GM23248 (cell line): ENCODE data around the gene CCDC107. TPM values are rescaled to one million over a fixed set of nuclear protein-coding genes. Genes with fewer than 3 reads are reported as not detected.

Experiments
- DNase-seq: peaks from one replicate; pipeline ENCODE4 v3.0.0-alpha.2; 2015
- H2AFZ ChIP-seq: fragments of 200-600 bp; sonication (generic); 2 replicates; pipeline ENCODE4 v1.6.1; 2016; ENCODE audit warnings: antibody characterized with exemption
- H3F3A ChIP-seq: fragments of 200-600 bp; sonication (generic); 2 replicates; pipeline ENCODE4 v1.6.1; 2016; ENCODE audit warnings: mild to moderate bottlenecking, antibody characterized with exemption, mixed run types; ENCODE audit not compliant: insufficient read depth
- H3K27ac ChIP-seq: fragments of 200-600 bp; sonication (generic); 2 replicates; pipeline ENCODE4 v1.5.1; 2016; ENCODE audit warnings: mild to moderate bottlenecking
- H3K27me3 ChIP-seq: fragments of 200-600 bp; sonication (generic); replicated peaks from 2 replicates; pipeline ENCODE4 v1.6.1; 2016; ENCODE audit warnings: mild to moderate bottlenecking; ENCODE audit not compliant: insufficient read depth
- H3K36me3 ChIP-seq: fragments of 200-600 bp; sonication (generic); 2 replicates; pipeline ENCODE4 v1.6.1; 2016; ENCODE audit warnings: low read depth, mild to moderate bottlenecking
- H3K4me1 ChIP-seq: fragments of 200-600 bp; sonication (generic); 2 replicates; pipeline ENCODE4 v1.6.1; 2016; ENCODE audit warnings: mild to moderate bottlenecking; ENCODE audit not compliant: insufficient read depth
- H3K4me2 ChIP-seq: fragments of 200-600 bp; sonication (generic); one replicate; pipeline ENCODE4 v1.6.1; 2016; ENCODE audit warnings: mild to moderate bottlenecking; ENCODE audit not compliant: unreplicated experiment
- H3K4me3 ChIP-seq: fragments of 200-600 bp; sonication (generic); 2 replicates; pipeline ENCODE4 v1.5.1; 2016; ENCODE audit warnings: mild to moderate bottlenecking
- H3K79me2 ChIP-seq: fragments of 200-600 bp; sonication (generic); 2 replicates; pipeline ENCODE4 v1.6.1; 2016; ENCODE audit warnings: mild to moderate bottlenecking; ENCODE audit not compliant: insufficient read depth
- H3K9ac ChIP-seq: fragments of 200-600 bp; sonication (generic); 2 replicates; pipeline ENCODE4 v1.6.1; 2016; ENCODE audit warnings: mild to moderate bottlenecking
- H3K9me2 ChIP-seq: fragments of 200-600 bp; sonication (generic); 2 replicates; pipeline ENCODE4 v1.6.1; 2016; ENCODE audit warnings: mixed run types, mild to moderate bottlenecking, moderate library complexity; ENCODE audit not compliant: insufficient read depth
- H3K9me3 ChIP-seq: fragments of 200-600 bp; sonication (generic); one replicate; pipeline ENCODE4 v1.6.1; 2017; ENCODE audit warnings: low read depth
- H4K20me1 ChIP-seq: fragments of 200-600 bp; sonication (generic); 2 replicates; pipeline ENCODE4 v1.6.0; 2016; ENCODE audit not compliant: insufficient read depth
- EZH2 ChIP-seq: fragments of 200-600 bp; sonication (generic); IDR thresholded peaks from 2 replicates; pipeline ENCODE4 v1.6.1; 2018; ENCODE audit warnings: antibody characterized with exemption, mild to moderate bottlenecking; ENCODE audit not compliant: insufficient read depth, poor library complexity, severe bottlenecking
- EZH2phosphoT487 ChIP-seq: fragments of 200-600 bp; sonication (generic); IDR thresholded peaks from 2 replicates; pipeline ENCODE4 v1.6.1; 2018; ENCODE audit warnings: antibody characterized with exemption, moderate library complexity, mild to moderate bottlenecking, low read depth; ENCODE audit not compliant: insufficient read depth
- WGBS, 2 experiments: methylation state at CpG; one replicate each; pipeline ENCODE4 v1.1.6; 2015 to 2017; ENCODE audit warnings: low lambda C conversion rate in 2 of 2, low coverage in 1 of 2; ENCODE audit errors: missing lambda C conversion rate in 2 of 2; 5-methylcytosine and 5-hydroxymethylcytosine counted together
- in situ Hi-C: fragments of 300-500 bp; cut with MboI; formaldehyde crosslinking; loops from 2 replicates; pipeline ENCODE4 v1.15.0; 2020
- polyA plus RNA-seq: library from polyadenylated mRNA; unstranded; fragments of >200 nt; fragmentation: Nextera tagmentation; extraction: Ambion mirVana; gene quantifications from 2 replicates; pipeline ENCODE4 v1.2.1, GENCODE V29; 2016
- total RNA-seq: library from RNA; depleted of rRNA; stranded (reverse); fragments of >200 nt; shearing (Covaris generic); gene quantifications from 2 replicates; pipeline ENCODE4 v1.2.3, GENCODE V29; 2014

Gene CCDC107
- total and polyA plus RNA-seq, 2 experiments from 2014 or later, result 28.6 to 52.8 TPM

DNA sequence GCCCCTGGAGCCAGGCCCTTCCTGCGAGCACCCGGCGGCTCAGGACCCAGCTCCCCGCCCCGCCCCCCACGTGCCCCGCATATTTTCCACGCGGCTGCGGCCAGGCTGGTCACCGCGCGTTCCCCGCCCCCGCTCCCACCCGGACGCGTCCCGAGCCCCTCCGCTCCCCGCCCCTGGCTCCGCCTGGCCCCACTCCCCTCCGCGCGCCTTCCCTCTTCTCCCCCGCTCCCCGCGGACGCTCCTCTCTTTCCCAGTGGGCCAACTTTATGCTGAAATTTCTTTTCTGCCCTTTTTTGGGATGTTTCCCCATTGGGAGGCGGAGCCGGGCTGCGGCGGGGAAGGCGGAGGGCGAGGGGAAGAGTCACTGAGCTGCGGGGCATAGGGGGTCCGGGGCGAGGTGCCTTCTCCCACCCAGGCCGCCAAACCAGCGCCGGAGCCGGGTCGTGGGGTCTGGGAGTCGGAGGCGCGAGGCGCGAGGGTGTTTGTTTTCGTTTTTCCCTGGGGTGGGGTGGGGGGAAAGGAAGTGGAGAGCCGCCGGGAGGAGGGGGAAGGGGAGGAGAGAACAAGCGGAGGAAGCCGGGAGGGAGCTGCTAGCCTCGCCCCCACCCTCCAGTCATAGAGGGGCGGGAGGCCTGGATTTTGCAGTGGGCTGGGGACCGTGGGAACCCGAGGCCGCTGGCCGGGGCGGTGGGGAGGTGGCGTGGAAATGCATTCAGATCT is 32.7 kb downstream of the CCDC107 start:
- TF ChIP-seq EZH2phosphoT487, result no peak
- TF ChIP-seq EZH2, result no peak
- Histone ChIP-seq H3K36me3 (peaks cover 19% of the 10 kb centered on the region), H3K27ac (peak overlapping the region; percentile 89), H3K4me2 (peak overlapping the region; percentile 89), H2AFZ (peak overlapping the region; percentile 44), H3K9me3 (no peaks in the 10 kb centered on the region), H3F3A (peaks cover 72% of the 10 kb centered on the region), H3K4me1 (peaks cover 47% of the 10 kb centered on the region), H3K27me3 (no peaks in the 10 kb centered on the region), H3K9me2 (no peaks in the 10 kb centered on the region), H3K79me2 (peaks cover 48% of the 10 kb centered on the region), H3K9ac (peak overlapping the region; percentile 94), H3K4me3 (peak overlapping the region; percentile 98), H4K20me1 (peaks cover 25% of the 10 kb centered on the region)
- in situ Hi-C loops, result no loop called here
- DNase-seq, result peak; percentile 86
- 1 to 2% methylated on average over 26 to 59 of the region's 61 CpGs for WGBS, 2 experiments

DNA sequence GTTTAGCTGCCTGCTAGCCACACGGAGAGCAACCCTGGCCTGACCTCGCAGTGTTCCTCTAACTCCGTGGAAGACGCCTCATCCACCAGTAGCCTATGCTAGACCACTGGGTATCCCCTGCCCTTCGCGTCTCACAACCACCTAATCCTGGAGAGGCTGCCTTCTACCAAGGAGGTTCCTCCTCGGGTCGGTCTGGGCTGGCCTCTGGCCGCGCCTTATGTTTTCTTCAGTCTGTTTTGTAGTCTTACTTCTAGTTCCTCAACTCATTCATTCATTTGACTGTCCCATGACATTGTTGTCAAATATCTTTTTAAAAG is 33.2 kb downstream of the CCDC107 start:
- WGBS, 2 experiments, result 33 to 34% methylated on average over 8 to 10 of the region's 10 CpGs
- DNase-seq, result no peak

GRCh38 chr9:35691757-35692301 is 33.7 kb downstream of the CCDC107 start:
- Histone ChIP-seq H3K9me2 (no peaks in the 10 kb centered on the region), H3K9ac (peak overlapping the region; percentile 94), H3K4me1 (peaks cover 42% of the 10 kb centered on the region), H3K36me3 (peaks cover 19% of the 10 kb centered on the region), H3K4me2 (peak overlapping the region; percentile 89), H3K4me3 (peak overlapping the region; percentile 98), H3F3A (peaks cover 72% of the 10 kb centered on the region), H3K27ac (peak overlapping the region; percentile 89), H3K79me2 (peaks cover 37% of the 10 kb centered on the region), H3K9me3 (no peaks in the 10 kb centered on the region), H3K27me3 (no peaks in the 10 kb centered on the region), H2AFZ (no peak overlapping the region), H4K20me1 (peaks cover 16% of the 10 kb centered on the region; the same call in 1 of the 2 replicates)
- peak; percentile 33 for DNase-seq
- in situ Hi-C loops, result no loop called here
- 81 to 84% methylated on average over 13 of the region's 13 CpGs for WGBS, 2 experiments
- no peak for TF ChIP-seq EZH2
- no peak for TF ChIP-seq EZH2phosphoT487

More for the DNA sequence above, 33.2 kb downstream of the CCDC107 start:
- Histone ChIP-seq H2AFZ (peak overlapping the region; percentile 44), H3K9ac (peak overlapping the region; percentile 94), H3K4me1 (peaks cover 47% of the 10 kb centered on the region), H3K4me2 (peak overlapping the region; percentile 89), H3K27ac (peak overlapping the region; percentile 89), H4K20me1 (peaks cover 21% of the 10 kb centered on the region), H3F3A (peaks cover 72% of the 10 kb centered on the region), H3K4me3 (peak overlapping the region; percentile 98), H3K9me3 (no peaks in the 10 kb centered on the region), H3K9me2 (no peaks in the 10 kb centered on the region), H3K79me2 (peaks cover 43% of the 10 kb centered on the region), H3K36me3 (peaks cover 19% of the 10 kb centered on the region), H3K27me3 (no peaks in the 10 kb centered on the region)
- TF ChIP-seq EZH2, result no peak
- no peak for TF ChIP-seq EZH2phosphoT487
- in situ Hi-C loops, result no loop called here

DNA sequence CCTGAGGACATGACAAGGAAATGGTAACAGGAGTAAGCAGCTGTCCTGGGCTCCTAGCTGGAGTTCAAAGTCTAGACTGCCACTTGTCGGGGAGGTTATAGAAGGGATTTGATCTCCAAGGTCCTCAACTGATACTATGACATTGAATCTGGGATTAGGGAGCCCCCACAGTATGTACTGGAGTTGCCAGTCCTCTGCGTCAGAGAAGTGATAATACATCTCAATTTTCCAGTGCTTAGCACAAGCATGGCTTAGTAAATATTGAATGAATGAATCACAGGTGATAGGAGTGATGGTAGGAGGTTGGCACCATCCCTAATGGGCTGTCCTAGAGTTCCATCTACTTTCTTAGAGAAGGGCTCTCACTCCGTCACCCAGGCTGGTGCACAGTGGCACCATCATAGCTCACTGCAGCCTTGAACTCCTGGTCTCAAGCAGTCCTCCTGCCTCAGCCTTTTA is 37.9 kb downstream of the CCDC107 start:
- no peak overlapping the region for H3K4me3 ChIP-seq
- H4K20me1 ChIP-seq, result no peaks in the 10 kb centered on the region
- H2AFZ ChIP-seq, result no peak overlapping the region
- peaks cover 90% of the 10 kb centered on the region for H3F3A ChIP-seq
- no peaks in the 10 kb centered on the region for H3K27me3 ChIP-seq
- H3K36me3 ChIP-seq, result peaks cover 53% of the 10 kb centered on the region
- H3K9me3 ChIP-seq, result no peaks in the 10 kb centered on the region
- peaks cover 14% of the 10 kb centered on the region for H3K79me2 ChIP-seq
- 0 out of 2 replicates have a peak overlapping the region, but pooled peaks have one; percentile 64 for H3K9ac ChIP-seq
- 95 to 96% methylated on average over 3 of the region's 3 CpGs for WGBS, 2 experiments
- H3K4me1 ChIP-seq, result peaks cover 28% of the 10 kb centered on the region
- DNase-seq, result peak; percentile 33
- no peak for TF ChIP-seq EZH2
- no peak for TF ChIP-seq EZH2phosphoT487
- H3K9me2 ChIP-seq, result no peaks in the 10 kb centered on the region
- in situ Hi-C loops, result no loop called here
- H3K4me2 ChIP-seq, result no peak overlapping the region
- peak overlapping the region; percentile 86 for H3K27ac ChIP-seq
